Astrocyte (in vitro differentiated cells and primary cell): Measurements from ENCODE around the gene PRKG1.

Experiments
- CTCF ChIP-seq: IDR thresholded peaks from 2 replicates; pipeline ENCODE4 v1.5.1; 2011; ENCODE audit warnings: low read depth, mild to moderate bottlenecking, inconsistent platforms, low read length, moderate library complexity; ENCODE audit not compliant: insufficient read depth
- EZH2 ChIP-seq: IDR thresholded peaks from 2 replicates; pipeline ENCODE4 v1.6.1; 2012; ENCODE audit warnings: mild to moderate bottlenecking, low read length, inconsistent platforms; ENCODE audit not compliant: insufficient read depth

- TF ChIP-seq CTCF (no peak), EZH2 (no peak)
These were observed 63.7 kb downstream of the PRKG1 start for GRCh38 chr10:51137756-51138529.
